BLaER1 treated with 17β-estradiol and CSF1 and Interleukin-3, amounts not matched to agents 10 nM and 100 nM (cell line): ENCODE measurements around the gene PDGFRB.

Source experiments
- H3K27ac ChIP-seq, 11 experiments: shearing (Covaris generic); formaldehyde crosslinking; 2 replicates each; pipeline ENCODE4 v1.8.1; 2022
- H3K27me3 ChIP-seq, 11 experiments: shearing (Covaris generic); formaldehyde crosslinking; 2 replicates each; pipeline ENCODE4 v1.8.1; 2022
- H3K36me3 ChIP-seq, 11 experiments: shearing (Covaris generic); formaldehyde crosslinking; 2 replicates each; pipeline ENCODE4 v1.8.1; 2022
- H3K4me1 ChIP-seq, 10 experiments: shearing (Covaris generic); formaldehyde crosslinking; 2 replicates each; pipeline ENCODE4 v1.8.1; 2022
- H3K4me2 ChIP-seq, 11 experiments: shearing (Covaris generic); formaldehyde crosslinking; 2 replicates each; pipeline ENCODE4 v1.8.1; 2022
- H3K4me3 ChIP-seq, 10 experiments: shearing (Covaris generic); formaldehyde crosslinking; 2 replicates each; pipeline ENCODE4 v1.8.1; 2022
- H3K9ac ChIP-seq, 11 experiments: shearing (Covaris generic); formaldehyde crosslinking; 2 replicates each; pipeline ENCODE4 v1.8.1; 2022
- H3K9me3 ChIP-seq, 11 experiments: shearing (Covaris generic); formaldehyde crosslinking; replicated peaks in 1 of 11; 2 replicates each; pipeline ENCODE4 v1.8.1; 2022
- H4K20me1 ChIP-seq, 11 experiments: shearing (Covaris generic); formaldehyde crosslinking; 2 replicates each; pipeline ENCODE4 v1.8.1; 2022
- Cebpa-rat ChIP-seq, 11 experiments: shearing (Covaris generic); IDR thresholded peaks; 2 replicates each; pipeline ENCODE4 v1.8.1; 2022

PDGFRB gene

GRCh38 chr5:150069672-150070627 lies 85.7 kb downstream of the PDGFRB start:
- peaks cover 0 to 81% (median 0%) of the 10 kb centered on the region in 11 experiments; a peak in 2 of 22 replicates for H4K20me1 ChIP-seq
- peak overlapping the region in 10 of 11 experiments; percentile 33 to 99 (median 91); a peak in 18 of 22 replicates for H3K27ac ChIP-seq
- peaks cover 0 to 24% (median 18%) of the 10 kb centered on the region in 11 experiments; a peak in 18 of 22 replicates for H3K9me3 ChIP-seq
- H3K4me1 ChIP-seq: peaks cover 59 to 100% (median 71%) of the 10 kb centered on the region in 10 experiments
- peaks cover 0 to 85% (median 22%) of the 10 kb centered on the region in 11 experiments; a peak in 12 of 22 replicates for H3K36me3 ChIP-seq
- peak overlapping the region; percentile 93 to 100 (median 99) for H3K4me2 ChIP-seq
- no peak for TF ChIP-seq Cebpa-rat (IDR thresholded peaks at IDR 0.05)
- no peak overlapping the region; a peak in 1 of 20 replicates for H3K4me3 ChIP-seq
- H3K27me3 ChIP-seq: no peaks in the 10 kb centered on the region
- peak overlapping the region in 8 of 11 experiments; percentile 20 to 89 (median 84); a peak in 10 of 22 replicates for H3K9ac ChIP-seq

- H3K27me3 ChIP-seq: no peaks in the 10 kb centered on the region
- H3K9me3 ChIP-seq: peaks cover 0 to 18% (median 16%) of the 10 kb centered on the region in 11 experiments; a peak in 18 of 22 replicates
- peak overlapping the region in 1 of 10 experiments; percentile 9; a peak in 2 of 20 replicates for H3K4me3 ChIP-seq
- H3K9ac ChIP-seq: peak overlapping the region in 10 of 11 experiments; percentile 25 to 91 (median 86); a peak in 18 of 22 replicates
- H3K4me1 ChIP-seq: peaks cover 68 to 100% (median 80%) of the 10 kb centered on the region in 10 experiments
- peak overlapping the region in 10 of 11 experiments; percentile 26 to 99 (median 93); a peak in 18 of 22 replicates for H3K27ac ChIP-seq
- H3K4me2 ChIP-seq: peak overlapping the region; percentile 92 to 100 (median 99)
- peaks cover 0 to 82% (median 16%) of the 10 kb centered on the region in 11 experiments; a peak in 12 of 22 replicates for H3K36me3 ChIP-seq
- H4K20me1 ChIP-seq: peaks cover 0 to 73% (median 0%) of the 10 kb centered on the region in 11 experiments; a peak in 2 of 22 replicates
- no peak for TF ChIP-seq Cebpa-rat (IDR thresholded peaks at IDR 0.05)
Observed at GRCh38 chr5:150068961-150069645, 86.5 kb downstream of the PDGFRB start.

GRCh38 chr5:150068472-150068871 lies 87.2 kb downstream of the PDGFRB start:
- no peaks in the 10 kb centered on the region for H3K27me3 ChIP-seq
- peak overlapping the region; percentile 92 to 100 (median 99) for H3K4me2 ChIP-seq
- H3K9me3 ChIP-seq: peaks cover 0 to 12% (median 10%) of the 10 kb centered on the region in 11 experiments; a peak in 18 of 22 replicates
- peak overlapping the region in 10 of 11 experiments; percentile 25 to 91 (median 86); a peak in 18 of 22 replicates for H3K9ac ChIP-seq
- peaks cover 0 to 82% (median 15%) of the 10 kb centered on the region in 11 experiments; a peak in 14 of 22 replicates for H3K36me3 ChIP-seq
- peak overlapping the region in 10 of 11 experiments; percentile 88 to 99 (median 94); a peak in 19 of 22 replicates for H3K27ac ChIP-seq
- H4K20me1 ChIP-seq: peaks cover 0 to 67% (median 0%) of the 10 kb centered on the region in 11 experiments; a peak in 2 of 22 replicates
- TF ChIP-seq Cebpa-rat (IDR thresholded peaks at IDR 0.05): no peak
- peak overlapping the region in 3 of 10 experiments; percentile 1 to 69 (median 63); a peak in 2 of 20 replicates for H3K4me3 ChIP-seq
- H3K4me1 ChIP-seq: peaks cover 74 to 100% (median 86%) of the 10 kb centered on the region in 10 experiments

DNA sequence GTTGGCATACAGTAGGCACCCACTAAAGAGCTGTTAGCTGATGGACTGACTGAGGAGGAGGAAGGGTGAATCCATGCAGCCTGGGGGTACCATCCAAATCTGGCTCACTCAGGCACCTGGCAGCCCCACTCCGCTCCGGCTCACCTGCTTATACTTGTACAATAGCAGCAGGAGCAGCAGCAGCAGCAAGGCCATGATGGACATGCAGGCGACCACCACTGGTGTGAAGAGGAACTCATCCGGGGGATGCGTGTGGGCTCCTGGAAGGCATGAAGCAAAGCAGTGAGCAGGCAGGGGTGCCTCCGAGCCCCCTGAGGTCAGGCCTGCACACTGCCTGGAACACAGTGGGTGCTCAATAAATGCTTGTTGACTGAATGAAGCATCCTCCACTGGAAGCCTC lies 87.6 kb downstream of the PDGFRB start:
- Histone ChIP-seq H3K4me1 (peaks cover 78 to 100% (median 90%) of the 10 kb centered on the region in 10 experiments), H3K4me3 (peak overlapping the region in 6 of 10 experiments; percentile 0 to 69 (median 62); a peak in 3 of 20 replicates), H3K36me3 (peaks cover 0 to 82% (median 15%) of the 10 kb centered on the region in 11 experiments; a peak in 14 of 22 replicates), H3K27me3 (no peaks in the 10 kb centered on the region), H3K9ac (peak overlapping the region; percentile 79 to 91 (median 85); a peak in 21 of 22 replicates), H3K27ac (peak overlapping the region; percentile 76 to 99 (median 93)), H3K9me3 (peaks cover 0 to 8% (median 6%) of the 10 kb centered on the region in 11 experiments; a peak in 18 of 22 replicates), H4K20me1 (peaks cover 0 to 63% (median 0%) of the 10 kb centered on the region in 11 experiments; a peak in 2 of 22 replicates), H3K4me2 (peak overlapping the region; percentile 92 to 100 (median 99))
- no peak for TF ChIP-seq Cebpa-rat (IDR thresholded peaks at IDR 0.05)

GRCh38 chr5:150067405-150067960 lies 88.2 kb downstream of the PDGFRB start:
- peaks cover 84 to 100% (median 96%) of the 10 kb centered on the region in 10 experiments for H3K4me1 ChIP-seq
- peak overlapping the region; percentile 76 to 99 (median 93) for H3K27ac ChIP-seq
- H4K20me1 ChIP-seq: peaks cover 0 to 57% (median 0%) of the 10 kb centered on the region in 11 experiments; a peak in 2 of 22 replicates
- peak overlapping the region; percentile 92 to 100 (median 99) for H3K4me2 ChIP-seq
- H3K9ac ChIP-seq: peak overlapping the region; percentile 79 to 91 (median 85); a peak in 21 of 22 replicates
- H3K36me3 ChIP-seq: peaks cover 0 to 82% (median 15%) of the 10 kb centered on the region in 11 experiments; a peak in 13 of 22 replicates
- peaks cover 0 to 2% (median 0%) of the 10 kb centered on the region in 11 experiments; a peak in 3 of 22 replicates for H3K9me3 ChIP-seq
- H3K4me3 ChIP-seq: peak overlapping the region in 8 of 10 experiments; percentile 0 to 69 (median 62); a peak in 11 of 20 replicates
- TF ChIP-seq Cebpa-rat (IDR thresholded peaks at IDR 0.05): peak in 2 of 11 experiments; percentile 1 to 5; a peak in 1 of 22 replicates
- H3K27me3 ChIP-seq: no peaks in the 10 kb centered on the region

DNA sequence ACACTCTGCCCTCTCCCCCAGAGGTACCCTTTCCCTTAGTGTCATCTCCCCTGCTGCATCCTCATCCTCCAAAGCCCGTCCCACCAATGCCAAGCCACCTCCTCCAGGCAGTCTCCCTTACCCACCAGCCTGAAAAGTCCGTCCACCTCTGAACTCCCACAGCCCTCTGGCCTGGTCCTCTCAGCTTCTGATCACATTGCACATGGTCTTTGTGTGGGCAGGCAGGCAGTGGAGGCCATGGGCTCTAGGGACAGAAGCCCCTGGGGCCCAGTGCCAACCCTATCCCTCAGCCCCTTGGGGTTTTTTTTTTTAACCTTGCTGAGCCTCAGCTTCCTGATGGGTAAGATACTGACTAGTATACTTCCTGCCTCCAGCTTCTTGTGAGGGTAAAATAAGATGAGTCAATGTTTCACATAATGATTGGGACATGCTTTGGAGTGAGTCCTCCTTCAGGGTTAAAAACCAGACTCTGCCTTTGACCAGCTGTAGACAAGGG lies 88.7 kb downstream of the PDGFRB start:
- H3K27ac ChIP-seq: peak overlapping the region; percentile 76 to 99 (median 93)
- no peaks in the 10 kb centered on the region for H3K27me3 ChIP-seq
- H3K9ac ChIP-seq: peak overlapping the region; percentile 79 to 91 (median 85); a peak in 21 of 22 replicates
- TF ChIP-seq Cebpa-rat (IDR thresholded peaks at IDR 0.05): peak in 9 of 11 experiments; percentile 35 to 84 (median 63); a peak in 13 of 22 replicates
- peaks cover 0 to 51% (median 0%) of the 10 kb centered on the region in 11 experiments; a peak in 2 of 22 replicates for H4K20me1 ChIP-seq
- peak overlapping the region; percentile 10 to 69 (median 62); a peak in 17 of 20 replicates for H3K4me3 ChIP-seq
- peaks cover 88 to 100% (median 99%) of the 10 kb centered on the region in 10 experiments for H3K4me1 ChIP-seq
- no peaks in the 10 kb centered on the region for H3K9me3 ChIP-seq
- peaks cover 0 to 82% (median 18%) of the 10 kb centered on the region in 11 experiments; a peak in 15 of 22 replicates for H3K36me3 ChIP-seq
- H3K4me2 ChIP-seq: peak overlapping the region; percentile 92 to 100 (median 99)

DNA sequence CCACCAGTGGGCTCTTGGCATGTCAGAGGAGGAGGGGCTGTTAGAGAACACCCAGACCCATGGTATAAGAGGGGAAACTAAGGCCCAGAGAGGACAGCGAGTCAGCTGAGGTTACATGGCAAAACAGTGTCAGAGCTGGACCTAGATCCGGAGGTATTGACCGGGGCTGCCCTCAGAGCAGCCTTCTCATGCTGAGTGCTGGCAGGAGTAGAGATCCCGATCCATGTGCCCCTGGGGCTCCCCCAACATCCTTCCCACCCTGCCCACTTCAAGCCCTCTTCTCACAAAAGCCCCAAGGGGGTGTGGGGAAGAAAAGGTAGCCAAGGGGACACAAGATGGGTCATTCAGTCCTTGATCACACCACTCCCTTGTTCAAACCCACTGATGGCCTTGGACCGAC lies 89.2 kb downstream of the PDGFRB start:
- Histone ChIP-seq H3K36me3 (peaks cover 4 to 82% (median 23%) of the 10 kb centered on the region in 11 experiments; a peak in 18 of 22 replicates), H4K20me1 (peaks cover 0 to 46% (median 0%) of the 10 kb centered on the region in 11 experiments; a peak in 2 of 22 replicates)

More for the DNA sequence above, 89.2 kb downstream of the PDGFRB start:
- TF ChIP-seq Cebpa-rat (IDR thresholded peaks at IDR 0.05): no peak
- Histone ChIP-seq H3K4me3 (peak overlapping the region; percentile 10 to 69 (median 62); a peak in 19 of 20 replicates), H3K27ac (peak overlapping the region; percentile 76 to 99 (median 93)), H3K4me2 (peak overlapping the region; percentile 92 to 100 (median 99)), H3K27me3 (no peaks in the 10 kb centered on the region), H3K9ac (peak overlapping the region; percentile 79 to 91 (median 85)), H3K9me3 (no peaks in the 10 kb centered on the region), H3K4me1 (peaks cover 93 to 100% (median 99%) of the 10 kb centered on the region in 10 experiments)
